Femur (tissue), 1 donor: ENCODE results near the gene ASPSCR1.

Source experiments
- DNase-seq: peaks from one replicate; pipeline ENCODE4 v3.0.0-alpha.2; 2017

ASPSCR1 gene

DNA sequence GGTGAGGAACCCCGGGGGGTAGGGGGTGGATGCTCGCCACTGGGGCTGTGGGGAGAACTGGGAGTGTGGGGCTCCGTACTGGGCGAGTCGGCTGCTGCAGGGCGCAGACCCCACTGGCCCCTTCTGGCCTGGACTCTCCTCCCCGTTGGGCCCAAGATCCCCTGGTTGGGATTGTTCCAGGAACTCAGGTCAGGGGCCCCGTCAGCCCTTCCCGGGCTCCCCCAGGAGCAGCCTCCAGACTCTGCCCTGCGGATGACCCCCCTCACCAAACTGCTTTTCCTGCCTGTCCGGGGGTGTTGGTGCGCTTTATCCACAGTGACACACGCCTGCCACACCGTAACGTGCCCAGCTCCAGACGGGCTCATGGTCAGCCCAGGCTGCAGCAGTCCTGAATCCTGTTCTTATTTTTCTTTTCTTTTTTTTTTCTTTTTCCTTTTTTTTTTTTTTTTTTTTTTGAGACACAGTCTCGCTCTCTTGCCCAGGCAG lies 24.2 kb downstream of the ASPSCR1 start:
- DNase-seq: no peak

DNA sequence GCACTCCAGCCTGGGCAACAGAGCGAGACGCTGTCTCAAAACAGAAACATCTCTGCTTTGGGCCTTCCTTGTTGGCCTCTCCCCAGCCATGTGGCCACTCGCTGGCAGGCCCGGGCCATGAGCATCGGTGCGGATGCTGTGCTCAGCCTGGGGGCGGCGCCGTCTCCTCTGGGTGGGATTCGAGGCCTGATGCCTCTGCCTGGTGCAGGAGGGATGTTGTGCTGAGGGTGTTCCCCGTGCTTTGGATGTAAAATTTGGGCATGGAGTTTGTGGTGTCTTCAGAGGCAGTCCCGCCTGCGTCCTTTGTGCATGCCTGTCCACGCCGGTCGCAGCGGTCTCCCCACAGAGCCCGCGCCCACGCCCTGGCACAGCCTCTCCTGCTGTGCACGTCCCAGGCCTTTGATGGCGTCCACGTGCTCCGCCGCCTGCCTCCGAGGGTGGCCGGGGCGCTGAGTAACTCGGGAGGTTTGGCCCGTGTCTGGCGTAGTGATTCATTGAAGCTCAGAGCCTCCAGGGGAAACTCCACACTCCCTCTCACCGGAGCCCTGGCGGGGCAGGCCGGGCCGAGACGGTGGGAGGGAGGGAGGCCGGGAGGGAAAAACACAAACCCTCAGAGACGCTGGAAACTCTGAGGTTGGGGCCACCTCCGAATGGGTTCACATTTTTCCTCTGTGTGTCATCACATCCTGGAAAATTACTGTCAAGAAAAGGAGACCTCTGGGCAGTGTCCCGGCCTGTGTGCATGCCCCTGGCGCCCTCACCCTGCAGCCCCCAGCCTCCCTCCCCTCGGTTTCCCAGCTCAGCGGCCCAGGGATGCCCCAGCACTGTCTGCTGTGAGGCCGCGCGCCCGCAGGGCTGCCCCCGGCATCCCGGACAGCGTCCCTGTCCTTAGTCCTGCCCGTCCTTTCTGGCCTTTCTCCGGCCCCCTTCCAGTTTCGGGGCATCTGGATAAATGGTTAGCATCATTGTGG lies 26.3 kb downstream of the ASPSCR1 start:
- DNase-seq: peak; percentile 83

DNA sequence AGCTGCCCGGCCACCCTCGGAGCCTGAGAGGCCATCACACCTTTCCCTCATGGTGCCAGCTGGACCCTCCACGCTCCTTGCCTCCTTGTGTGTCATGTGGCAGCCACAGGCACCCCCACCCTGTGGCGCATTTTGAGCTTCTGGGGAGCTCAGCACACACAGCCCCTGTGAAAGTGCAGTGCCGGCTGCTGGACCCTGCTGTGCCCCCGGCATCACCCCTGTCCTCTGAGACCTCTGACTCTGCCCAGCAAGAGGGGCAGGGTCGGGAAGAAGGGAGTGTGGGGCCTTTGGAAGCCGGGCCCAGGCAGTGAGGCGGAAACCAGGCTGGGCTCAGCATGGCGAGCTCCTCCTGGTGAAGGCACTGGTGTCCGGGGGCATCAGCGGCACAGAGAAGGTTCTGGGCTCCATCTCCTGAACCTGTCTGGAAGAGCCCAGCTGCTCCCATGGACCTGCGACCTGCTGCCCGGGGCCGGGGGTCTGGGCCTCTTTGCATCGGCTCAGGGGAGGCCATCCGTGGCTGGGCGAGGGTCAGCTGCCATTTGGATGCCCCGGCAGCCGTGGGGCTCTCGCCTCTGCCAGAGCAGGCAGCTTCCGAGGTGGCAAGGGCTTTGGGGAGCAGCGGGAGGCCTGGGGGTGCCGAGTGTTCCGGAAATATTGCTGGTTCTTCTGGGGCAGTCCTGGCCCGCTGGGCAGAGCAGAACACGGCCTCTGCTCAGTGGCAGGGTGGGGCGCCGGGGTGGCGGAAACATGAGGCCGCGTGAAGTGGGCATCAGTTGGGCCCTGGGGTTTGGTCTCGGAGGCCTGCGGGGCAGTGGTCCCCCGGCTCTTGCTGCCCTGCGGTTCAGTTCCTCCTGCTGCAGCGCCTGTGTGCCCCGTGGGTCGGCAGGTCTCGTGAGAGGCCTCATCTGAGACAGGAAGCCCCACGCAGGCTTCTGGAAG lies 27.4 kb downstream of the ASPSCR1 start:
- DNase-seq: no peak

- no peak for DNase-seq
Measured at GRCh38 chr17:82005701-82006348, 28.4 kb downstream of the ASPSCR1 start.

DNA sequence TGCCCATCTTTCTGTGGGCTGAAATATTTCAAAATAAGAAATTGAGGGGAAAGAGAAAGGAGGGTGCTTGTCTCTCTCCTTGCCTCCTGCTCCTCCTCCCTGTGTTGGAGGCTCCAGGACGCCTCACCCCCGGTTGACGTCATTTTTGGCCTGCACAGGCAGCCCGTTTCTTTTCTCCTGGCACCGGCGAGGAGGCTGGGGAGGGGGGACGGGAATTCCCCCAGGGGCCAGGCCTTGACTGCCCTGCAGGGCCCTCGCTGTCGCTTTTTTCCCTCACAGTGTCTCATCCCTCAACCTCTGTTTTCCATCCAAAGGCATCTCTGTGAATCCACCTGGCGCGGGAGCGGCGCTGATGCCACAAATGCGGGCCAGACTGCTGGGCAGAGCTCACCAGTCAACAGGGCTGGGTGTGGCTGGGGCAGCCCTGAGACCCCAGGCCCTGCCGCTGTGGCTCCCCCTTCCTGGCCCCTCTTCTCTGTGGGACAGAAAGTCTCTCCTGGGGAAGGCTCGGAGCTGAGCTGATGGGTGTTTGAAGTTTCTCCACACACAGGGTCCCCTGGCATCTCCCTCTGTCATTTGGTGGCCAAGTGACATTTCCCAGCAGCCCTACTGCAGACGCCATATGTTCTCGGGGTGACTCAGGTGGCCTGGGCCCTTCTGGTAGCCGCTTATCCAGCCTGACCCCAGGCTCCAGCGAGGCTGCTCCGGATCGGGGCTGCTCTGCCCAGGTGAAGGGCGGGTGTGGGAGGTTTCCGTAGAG lies 29.2 kb downstream of the ASPSCR1 start:
- DNase-seq: no peak

- DNase-seq: no peak
Measured at GRCh38 chr17:82007228-82007494, 29.7 kb downstream of the ASPSCR1 start.

- no peak for DNase-seq
Measured at GRCh38 chr17:82007495-82008257, 30.2 kb downstream of the ASPSCR1 start.

DNA sequence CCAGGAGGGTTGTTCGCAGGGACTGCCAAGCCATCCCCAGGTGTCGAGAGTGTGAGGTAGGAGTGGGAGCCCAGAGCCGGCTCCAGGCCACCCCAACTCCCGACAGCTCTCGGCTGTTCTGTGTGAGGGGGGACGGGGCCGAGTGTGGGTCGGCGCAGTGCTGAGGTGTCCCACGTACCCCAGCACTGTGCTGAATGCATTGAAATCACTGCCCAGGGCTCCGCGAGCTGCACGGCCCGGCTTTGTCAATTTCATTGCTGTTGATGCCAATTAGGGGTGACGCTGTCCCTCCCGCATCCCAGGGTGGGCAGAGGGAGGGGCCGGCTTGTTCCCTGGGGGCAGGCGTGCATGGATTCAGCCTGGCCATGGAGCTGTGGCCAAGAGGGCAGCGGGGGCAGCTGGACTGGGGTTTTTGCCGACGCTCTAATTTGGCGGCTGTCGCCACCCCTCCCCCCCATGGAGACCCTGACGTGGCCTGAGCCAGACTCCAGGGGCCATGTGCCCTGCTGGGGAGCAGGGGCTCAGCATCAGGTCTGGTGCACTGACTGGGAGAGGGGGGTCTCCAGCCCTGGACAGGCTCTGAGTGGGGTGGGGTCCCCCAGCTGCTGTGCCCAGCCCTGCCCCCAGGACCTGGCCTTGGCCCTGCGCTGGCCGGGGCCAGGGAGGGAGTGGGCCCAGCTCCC lies 31.0 kb downstream of the ASPSCR1 start:
- no peak for DNase-seq

DNA sequence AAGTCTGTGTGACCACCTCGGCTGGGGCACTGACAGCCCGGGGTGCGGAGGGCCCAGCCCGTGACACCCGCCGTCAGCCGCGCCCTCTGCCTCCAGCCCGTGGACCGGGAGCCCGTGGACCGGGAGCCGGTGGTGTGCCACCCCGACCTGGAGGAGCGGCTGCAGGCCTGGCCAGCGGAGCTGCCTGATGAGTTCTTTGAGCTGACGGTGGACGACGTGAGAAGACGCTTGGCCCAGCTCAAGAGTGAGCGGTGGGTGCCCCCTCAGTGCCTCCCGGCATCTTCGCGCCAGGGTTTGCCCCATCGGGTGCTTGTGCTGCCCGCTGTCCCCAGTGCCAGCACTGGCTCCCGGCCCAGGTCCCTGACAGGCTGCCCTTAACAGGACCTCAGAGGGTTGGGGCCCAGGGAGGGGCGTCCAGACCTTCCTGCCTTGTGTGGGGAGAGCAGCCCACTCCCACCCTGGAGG lies 31.5 kb downstream of the ASPSCR1 start:
- DNase-seq: no peak

- DNase-seq: no peak
Measured at GRCh38 chr17:82009413-82009812, 32.0 kb downstream of the ASPSCR1 start.

- DNase-seq: no peak
Measured at GRCh38 chr17:82010575-82011525, 33.4 kb downstream of the ASPSCR1 start.

DNA sequence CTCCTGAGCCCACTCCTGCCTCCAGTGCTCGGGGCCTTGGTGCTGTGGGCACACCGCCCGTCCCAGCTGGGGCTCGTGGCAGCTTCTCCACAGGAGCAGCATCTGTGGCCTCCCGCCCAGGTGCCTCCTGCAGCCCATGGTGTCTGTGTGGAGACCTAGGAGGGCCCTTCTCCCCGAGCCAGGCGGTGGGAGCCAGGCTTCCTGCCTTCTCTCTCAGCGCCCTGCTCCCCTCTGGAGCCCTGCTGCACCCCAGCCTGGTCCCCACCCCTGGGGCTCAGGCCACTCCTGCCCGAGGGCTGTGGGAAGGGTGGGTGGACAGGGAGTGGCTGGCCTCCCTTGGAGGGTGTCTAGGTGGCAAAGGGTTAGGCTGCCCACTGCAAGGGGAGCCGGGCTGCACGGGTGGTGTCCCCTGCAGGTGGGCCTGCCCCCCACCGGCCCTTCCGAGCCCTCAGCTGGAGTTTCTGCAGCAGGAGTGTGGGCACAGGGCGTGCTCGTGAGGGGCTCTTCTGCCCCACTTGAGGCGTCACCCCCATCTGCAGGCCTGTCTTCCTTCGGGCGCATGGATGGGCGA lies 34.3 kb downstream of the ASPSCR1 start:
- DNase-seq: no peak

DNA sequence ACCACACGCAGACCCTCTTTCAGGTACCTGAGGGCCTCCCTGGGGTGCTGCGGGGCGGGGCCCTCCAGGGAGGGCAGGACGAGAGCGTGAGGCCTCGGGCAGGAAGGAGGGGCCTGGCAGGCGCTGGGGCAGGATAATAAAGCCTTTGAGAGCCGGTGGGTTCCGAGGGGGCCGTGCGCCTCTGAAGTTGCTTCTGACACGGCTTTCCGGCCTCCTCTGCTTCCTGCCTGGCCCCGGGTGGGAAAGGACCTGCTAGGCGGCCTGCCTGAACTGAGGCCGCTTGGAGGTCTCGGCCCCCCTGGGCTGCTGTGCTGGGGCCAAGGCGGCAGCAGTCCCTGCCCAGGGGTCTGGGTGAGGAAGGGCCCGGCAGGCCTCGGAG lies 34.8 kb downstream of the ASPSCR1 start:
- DNase-seq: no peak

DNA sequence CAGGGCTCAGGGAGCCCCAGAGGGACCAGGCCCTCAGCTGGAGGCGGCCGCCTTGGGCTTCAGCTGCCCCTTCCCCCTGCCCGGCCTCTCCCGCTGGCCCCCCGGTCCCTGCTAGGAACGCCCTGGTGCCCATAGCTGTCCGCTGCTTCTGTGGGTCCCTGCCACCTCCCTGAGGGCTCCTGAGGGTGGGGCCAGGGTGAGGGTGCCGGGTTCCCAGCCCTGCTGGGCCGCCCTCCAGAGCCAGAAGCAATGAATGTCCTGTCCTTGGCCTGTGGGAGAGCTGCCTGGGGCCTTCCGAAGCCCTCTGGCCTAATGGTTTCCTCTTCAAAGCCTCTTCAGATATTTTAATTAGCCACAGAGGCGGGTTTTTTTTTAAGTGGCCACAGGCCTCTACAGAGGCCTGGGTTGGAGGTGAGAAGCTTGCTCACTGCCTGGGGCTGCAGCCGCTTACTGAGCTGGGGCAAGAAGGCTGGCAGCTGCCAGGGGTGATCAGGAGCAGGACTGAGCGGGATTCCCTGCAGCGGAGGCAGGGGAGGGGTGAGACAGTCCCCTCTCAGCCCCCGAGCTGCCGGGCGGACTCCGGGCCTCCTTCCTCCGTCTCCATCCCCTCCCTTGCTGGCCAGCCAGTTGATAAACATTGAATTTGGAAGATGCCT lies 35.3 kb downstream of the ASPSCR1 start:
- DNase-seq: no peak

DNA sequence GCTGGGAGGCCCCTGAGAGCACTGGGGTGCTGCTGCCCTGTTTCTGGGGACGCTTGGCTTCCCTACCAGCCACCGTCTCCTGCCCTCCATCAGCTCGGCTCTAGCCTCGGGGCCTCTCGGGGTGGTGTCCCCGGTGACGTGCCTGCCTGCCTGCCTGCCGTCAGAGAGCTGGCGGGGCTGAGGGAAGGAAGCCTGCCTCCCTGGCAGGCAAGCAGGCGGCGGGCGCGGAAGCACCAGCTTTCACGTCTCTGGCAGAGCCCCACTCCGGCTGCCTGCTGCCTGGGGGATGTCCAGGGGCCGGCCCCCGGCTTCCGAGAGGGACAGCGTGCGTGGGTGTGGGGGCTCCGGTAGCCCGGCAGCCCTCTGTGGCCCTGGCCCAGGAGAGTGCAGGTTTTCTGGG lies 35.9 kb downstream of the ASPSCR1 start:
- peak; percentile 74 for DNase-seq

GRCh38 chr17:82013772-82014321 lies 36.4 kb downstream of the ASPSCR1 start:
- no peak for DNase-seq

DNA sequence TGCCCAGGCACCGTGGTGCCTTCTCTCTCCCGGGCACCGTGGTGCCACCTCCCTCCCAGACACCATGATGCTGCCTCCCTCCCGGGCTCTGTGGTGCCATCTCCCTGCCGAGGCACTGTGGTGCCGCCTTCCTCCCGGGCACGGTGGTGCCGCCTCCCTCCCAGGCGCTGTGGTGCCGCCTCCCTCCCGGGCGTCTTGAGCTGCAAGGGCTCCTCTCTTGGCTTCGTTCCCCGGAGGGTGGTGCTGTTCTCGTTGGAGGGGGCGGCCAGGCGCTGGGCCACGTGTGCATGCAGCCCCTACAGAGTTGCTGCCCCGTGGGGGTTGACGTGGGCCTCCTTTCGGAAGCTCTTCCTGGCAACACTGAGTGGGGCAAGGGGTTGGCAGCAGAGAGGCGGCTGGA lies 37.0 kb downstream of the ASPSCR1 start:
- no peak for DNase-seq

DNA sequence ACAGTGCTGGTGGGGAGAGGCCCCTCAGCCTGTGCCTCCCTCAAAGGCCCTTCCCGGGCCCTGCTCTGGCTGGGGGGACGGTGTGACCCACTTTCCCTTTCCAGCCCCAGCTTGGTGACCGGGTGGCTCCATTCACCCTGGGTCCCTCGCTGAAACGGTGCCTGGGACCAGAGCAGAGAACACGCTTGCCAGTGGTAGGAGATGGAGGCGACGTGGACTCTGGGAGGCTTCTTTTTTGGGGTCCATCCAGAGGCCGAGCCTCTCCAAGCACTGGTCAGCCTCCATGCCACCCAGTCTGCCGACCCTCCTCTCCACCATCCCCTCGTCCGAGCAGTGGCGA lies 37.5 kb downstream of the ASPSCR1 start:
- DNase-seq: no peak
